ENCODE results near the gene ADAMTS9. TPM values are rescaled to one million over a fixed set of nuclear protein-coding genes. Genes with fewer than 3 reads are reported as not detected.

ADAMTS9 gene
- total RNA-seq, 2 donors from 2014 or later = 30.0 to 31.0 TPM

- DNase-seq (ENCODE audit: low spot score) = no peak
- Histone ChIP-seq H3K27ac (no peak overlapping the region), H3K27me3 (replicated peaks; ENCODE audit: insufficient read depth) (no peaks in the 10 kb centered on the region), H3K4me3 (no peak overlapping the region), H3K4me1 (replicated peaks) (no peaks in the 10 kb centered on the region), H3K9me3 (no peaks in the 10 kb centered on the region), H3K36me3 (no peaks in the 10 kb centered on the region)
- intact Hi-C loops (cut with DNase I) = no loop called here
- WGBS = 85% methylated on average over 3 of the region's 3 CpGs
- TF ChIP-seq CTCF (IDR thresholded peaks at IDR 0.05) (no peak), POLR2A (IDR thresholded peaks at IDR 0.05) (no peak), POLR2AphosphoS5 (IDR thresholded peaks at IDR 0.05) (no peak)
These were observed 131.8 kb downstream of the ADAMTS9 start for GRCh38 chr3:64556046-64556445.

GRCh38 chr3:64555351-64555750 lies 132.4 kb downstream of the ADAMTS9 start:
- intact Hi-C loops (cut with DNase I) = no loop called here
- no peaks in the 10 kb centered on the region for H3K27me3 ChIP-seq (replicated peaks; ENCODE audit: insufficient read depth)
- no peaks in the 10 kb centered on the region for H3K36me3 ChIP-seq
- no peaks in the 10 kb centered on the region for H3K4me1 ChIP-seq (replicated peaks)
- H3K9me3 ChIP-seq = no peaks in the 10 kb centered on the region
- DNase-seq (ENCODE audit: low spot score) = no peak
- H3K4me3 ChIP-seq = no peak overlapping the region
- 82% methylated on average over 3 of the region's 3 CpGs for WGBS
- no peak overlapping the region for H3K27ac ChIP-seq
- TF ChIP-seq POLR2A (IDR thresholded peaks at IDR 0.05) (no peak), POLR2AphosphoS5 (IDR thresholded peaks at IDR 0.05) (no peak), CTCF (IDR thresholded peaks at IDR 0.05) (no peak)

DNA sequence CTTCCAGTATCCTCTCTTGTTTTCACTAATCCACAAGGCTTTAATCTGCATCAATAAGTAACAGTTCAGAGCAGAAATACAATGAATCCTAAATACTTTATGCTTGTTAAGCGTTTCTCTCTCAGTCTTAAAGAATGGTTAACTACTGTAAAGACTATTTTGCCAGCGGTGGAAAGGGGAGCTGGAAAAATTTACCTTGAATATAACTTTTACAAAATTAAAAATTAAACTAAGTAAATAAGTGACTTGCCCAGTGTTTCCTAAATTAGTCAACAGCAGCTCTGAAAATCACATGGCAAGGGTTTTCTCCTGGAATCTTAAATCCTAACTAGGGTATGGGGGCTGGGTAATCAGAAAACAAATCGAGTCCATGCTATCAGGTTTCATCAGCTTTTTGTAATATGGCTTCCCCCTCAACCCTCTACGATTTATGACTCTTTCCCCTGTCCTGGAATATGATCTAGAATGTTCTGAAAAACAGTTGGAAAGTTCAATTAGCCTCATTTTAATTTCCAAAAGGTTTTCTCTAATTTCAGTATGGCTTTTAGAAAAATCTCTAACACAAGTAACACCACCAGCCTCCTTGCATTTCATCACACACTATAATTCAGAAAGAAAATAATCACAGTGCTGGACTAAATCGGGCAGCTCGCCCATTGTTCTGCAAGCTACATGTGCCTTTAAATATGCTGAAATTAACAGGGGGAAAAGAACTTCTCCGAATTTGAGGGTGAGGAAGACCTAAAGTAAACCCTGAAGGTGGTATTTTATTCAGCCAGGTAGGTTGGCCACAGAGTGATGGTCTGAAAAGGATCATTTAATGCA lies 133.5 kb downstream of the ADAMTS9 start:
- intact Hi-C loops (cut with DNase I) = no loop called here
- WGBS = 60% methylated on average over 7 of the region's 7 CpGs
- no peaks in the 10 kb centered on the region for H3K9me3 ChIP-seq
- no peak for DNase-seq (ENCODE audit: low spot score)
- TF ChIP-seq POLR2AphosphoS5 (IDR thresholded peaks at IDR 0.05) (no peak), CTCF (IDR thresholded peaks at IDR 0.05) (no peak), POLR2A (IDR thresholded peaks at IDR 0.05) (no peak)
- H3K27me3 ChIP-seq (replicated peaks; ENCODE audit: insufficient read depth) = no peaks in the 10 kb centered on the region
- H3K4me1 ChIP-seq (replicated peaks) = peaks cover 3% of the 10 kb centered on the region
- no peak overlapping the region for H3K27ac ChIP-seq
- no peak overlapping the region for H3K4me3 ChIP-seq
- no peaks in the 10 kb centered on the region for H3K36me3 ChIP-seq

DNA sequence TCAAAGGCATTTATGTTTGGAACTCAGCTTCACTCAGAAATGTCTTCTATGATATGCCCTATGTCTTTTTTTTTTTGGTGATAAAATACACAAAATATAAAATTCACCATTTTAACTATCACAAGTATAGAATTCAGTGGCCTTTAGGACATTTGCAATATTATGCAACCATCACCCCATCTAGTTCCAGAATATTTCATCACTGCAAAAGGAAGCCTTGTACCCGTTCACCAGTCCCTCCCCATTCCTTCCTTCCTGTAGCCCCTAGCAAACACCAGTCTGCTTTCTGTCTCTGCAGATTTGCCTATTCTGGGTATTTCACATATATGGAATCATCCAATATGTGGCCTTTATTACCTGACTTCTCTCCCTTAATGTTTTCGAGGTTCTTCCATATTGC lies 134.8 kb downstream of the ADAMTS9 start:
- no peak for DNase-seq (ENCODE audit: low spot score)
- 78% methylated on average over 2 of the region's 2 CpGs for WGBS
- TF ChIP-seq POLR2AphosphoS5 (IDR thresholded peaks at IDR 0.05) = no peak
- no peak for TF ChIP-seq CTCF (IDR thresholded peaks at IDR 0.05)
- TF ChIP-seq POLR2A (IDR thresholded peaks at IDR 0.05) = no peak
- Histone ChIP-seq H3K4me3 (no peak overlapping the region), H3K36me3 (no peaks in the 10 kb centered on the region), H3K27ac (no peak overlapping the region), H3K4me1 (replicated peaks) (peaks cover 14% of the 10 kb centered on the region), H3K27me3 (replicated peaks; ENCODE audit: insufficient read depth) (no peaks in the 10 kb centered on the region), H3K9me3 (no peaks in the 10 kb centered on the region)
- intact Hi-C loops (cut with DNase I) = no loop called here

- H3K36me3 ChIP-seq = no peaks in the 10 kb centered on the region
- intact Hi-C loops (cut with DNase I) = no loop called here
- TF ChIP-seq POLR2AphosphoS5 (IDR thresholded peaks at IDR 0.05) (no peak), POLR2A (IDR thresholded peaks at IDR 0.05) (no peak)
- 71% methylated on average over 2 of the region's 2 CpGs for WGBS
- no peaks in the 10 kb centered on the region for H3K27me3 ChIP-seq (replicated peaks; ENCODE audit: insufficient read depth)
- H3K9me3 ChIP-seq = no peaks in the 10 kb centered on the region
- no peak for DNase-seq (ENCODE audit: low spot score)
- H3K4me1 ChIP-seq (replicated peaks) = peaks cover 15% of the 10 kb centered on the region
- H3K27ac ChIP-seq = no peak overlapping the region
- no peak overlapping the region for H3K4me3 ChIP-seq
These were observed 135.6 kb downstream of the ADAMTS9 start for GRCh38 chr3:64552160-64552559.

All from prostate gland (tissue), 2 donors.